ENCODE measurements around the gene LIMCH1.

The LIMCH1 gene

GRCh38 chr4:41597494-41597893 lies 59.5 kb downstream of the LIMCH1 start:
- Histone ChIP-seq H3K4me3 (ENCODE audit: insufficient read depth, low read depth, low read length, poor library complexity, severe bottlenecking) (no peak overlapping the region), H3K36me3 (ENCODE audit: control insufficient read depth, insufficient read depth, low read length) (no peaks in the 10 kb centered on the region), H3K27ac (ENCODE audit: insufficient read depth, low read length, poor library complexity, severe bottlenecking) (no peak overlapping the region), H3K4me1 (ENCODE audit: control insufficient read depth, insufficient read depth, low read length, poor library complexity, severe bottlenecking) (no peaks in the 10 kb centered on the region), H3K27me3 (replicated peaks; ENCODE audit: control insufficient read depth, insufficient read depth, low read length, poor library complexity, severe bottlenecking) (no peaks in the 10 kb centered on the region), H3K9me3 (ENCODE audit: control insufficient read depth, low read length) (no peaks in the 10 kb centered on the region)
- no peak for DNase-seq

GRCh38 chr4:41598580-41598979 lies 60.6 kb downstream of the LIMCH1 start:
- Histone ChIP-seq H3K27ac (ENCODE audit: insufficient read depth, low read length, poor library complexity, severe bottlenecking) (no peak overlapping the region), H3K36me3 (ENCODE audit: control insufficient read depth, insufficient read depth, low read length) (no peaks in the 10 kb centered on the region), H3K4me1 (ENCODE audit: control insufficient read depth, insufficient read depth, low read length, poor library complexity, severe bottlenecking) (no peaks in the 10 kb centered on the region), H3K4me3 (ENCODE audit: insufficient read depth, low read depth, low read length, poor library complexity, severe bottlenecking) (no peak overlapping the region), H3K27me3 (replicated peaks; ENCODE audit: control insufficient read depth, insufficient read depth, low read length, poor library complexity, severe bottlenecking) (no peaks in the 10 kb centered on the region), H3K9me3 (ENCODE audit: control insufficient read depth, low read length) (no peaks in the 10 kb centered on the region)
- DNase-seq: no peak

GRCh38 chr4:41599192-41599786 lies 61.3 kb downstream of the LIMCH1 start:
- H3K4me1 ChIP-seq (ENCODE audit: control insufficient read depth, insufficient read depth, low read length, poor library complexity, severe bottlenecking): no peaks in the 10 kb centered on the region
- H3K36me3 ChIP-seq (ENCODE audit: control insufficient read depth, insufficient read depth, low read length): no peaks in the 10 kb centered on the region
- no peaks in the 10 kb centered on the region for H3K9me3 ChIP-seq (ENCODE audit: control insufficient read depth, low read length)
- H3K4me3 ChIP-seq (ENCODE audit: insufficient read depth, low read depth, low read length, poor library complexity, severe bottlenecking): no peak overlapping the region
- H3K27me3 ChIP-seq (replicated peaks; ENCODE audit: control insufficient read depth, insufficient read depth, low read length, poor library complexity, severe bottlenecking): no peaks in the 10 kb centered on the region
- H3K27ac ChIP-seq (ENCODE audit: insufficient read depth, low read length, poor library complexity, severe bottlenecking): no peak overlapping the region
- no peak for DNase-seq

- Histone ChIP-seq H3K36me3 (ENCODE audit: control insufficient read depth, insufficient read depth, low read length) (no peaks in the 10 kb centered on the region), H3K27me3 (replicated peaks; ENCODE audit: control insufficient read depth, insufficient read depth, low read length, poor library complexity, severe bottlenecking) (no peaks in the 10 kb centered on the region), H3K9me3 (ENCODE audit: control insufficient read depth, low read length) (no peaks in the 10 kb centered on the region), H3K4me1 (ENCODE audit: control insufficient read depth, insufficient read depth, low read length, poor library complexity, severe bottlenecking) (no peaks in the 10 kb centered on the region), H3K4me3 (ENCODE audit: insufficient read depth, low read depth, low read length, poor library complexity, severe bottlenecking) (no peak overlapping the region), H3K27ac (ENCODE audit: insufficient read depth, low read length, poor library complexity, severe bottlenecking) (no peak overlapping the region)
- no peak for DNase-seq
These were observed 62.4 kb downstream of the LIMCH1 start for GRCh38 chr4:41600243-41600912.

DNA sequence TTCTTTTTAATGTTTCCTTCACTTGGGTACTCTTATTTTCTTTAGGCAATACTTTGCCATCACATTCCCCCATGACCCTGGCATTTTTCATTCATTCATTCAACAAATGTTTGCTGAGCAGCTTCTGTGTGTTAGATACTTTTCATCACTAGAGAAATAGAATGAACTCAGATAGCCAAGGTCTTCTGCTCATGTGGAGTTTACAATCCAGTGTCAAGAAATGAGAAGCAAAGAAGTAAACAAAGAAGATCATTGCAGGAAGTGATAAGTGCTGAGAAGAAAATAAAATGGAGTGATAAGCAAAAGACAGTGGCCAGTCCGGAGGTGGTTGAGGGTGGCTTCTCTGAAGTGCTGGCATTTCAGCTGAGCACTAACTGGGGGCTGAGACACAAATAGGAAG lies 63.1 kb downstream of the LIMCH1 start:
- Histone ChIP-seq H3K36me3 (ENCODE audit: control insufficient read depth, insufficient read depth, low read length) (no peaks in the 10 kb centered on the region), H3K4me1 (ENCODE audit: control insufficient read depth, insufficient read depth, low read length, poor library complexity, severe bottlenecking) (no peaks in the 10 kb centered on the region), H3K4me3 (ENCODE audit: insufficient read depth, low read depth, low read length, poor library complexity, severe bottlenecking) (no peak overlapping the region), H3K27ac (ENCODE audit: insufficient read depth, low read length, poor library complexity, severe bottlenecking) (no peak overlapping the region), H3K27me3 (replicated peaks; ENCODE audit: control insufficient read depth, insufficient read depth, low read length, poor library complexity, severe bottlenecking) (no peaks in the 10 kb centered on the region), H3K9me3 (ENCODE audit: control insufficient read depth, low read length) (no peaks in the 10 kb centered on the region)
- DNase-seq: no peak

DNA sequence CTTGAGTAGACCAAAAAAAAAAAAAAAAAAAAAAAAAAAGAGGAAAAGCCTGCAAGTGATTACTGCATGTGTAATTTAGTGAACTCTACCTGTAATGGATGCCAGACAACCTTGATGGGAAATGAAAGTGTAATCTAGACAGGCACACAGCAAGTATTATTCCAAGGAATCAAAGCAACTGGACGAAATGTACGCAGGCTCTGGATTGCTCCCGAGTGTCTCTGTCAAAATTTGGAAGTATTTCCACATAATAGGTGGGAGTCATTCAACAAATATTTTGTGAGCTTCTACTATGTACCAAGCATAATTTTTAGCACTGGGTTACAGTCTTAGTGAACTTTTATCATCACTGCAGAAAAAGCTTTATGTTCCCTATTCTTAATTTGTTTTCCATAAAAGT lies 64.2 kb downstream of the LIMCH1 start:
- H3K36me3 ChIP-seq (ENCODE audit: control insufficient read depth, insufficient read depth, low read length): no peaks in the 10 kb centered on the region
- no peak overlapping the region for H3K27ac ChIP-seq (ENCODE audit: insufficient read depth, low read length, poor library complexity, severe bottlenecking)
- H3K4me1 ChIP-seq (ENCODE audit: control insufficient read depth, insufficient read depth, low read length, poor library complexity, severe bottlenecking): no peaks in the 10 kb centered on the region
- no peak overlapping the region for H3K4me3 ChIP-seq (ENCODE audit: insufficient read depth, low read depth, low read length, poor library complexity, severe bottlenecking)
- H3K27me3 ChIP-seq (replicated peaks; ENCODE audit: control insufficient read depth, insufficient read depth, low read length, poor library complexity, severe bottlenecking): no peaks in the 10 kb centered on the region
- no peak for DNase-seq
- no peaks in the 10 kb centered on the region for H3K9me3 ChIP-seq (ENCODE audit: control insufficient read depth, low read length)

DNA sequence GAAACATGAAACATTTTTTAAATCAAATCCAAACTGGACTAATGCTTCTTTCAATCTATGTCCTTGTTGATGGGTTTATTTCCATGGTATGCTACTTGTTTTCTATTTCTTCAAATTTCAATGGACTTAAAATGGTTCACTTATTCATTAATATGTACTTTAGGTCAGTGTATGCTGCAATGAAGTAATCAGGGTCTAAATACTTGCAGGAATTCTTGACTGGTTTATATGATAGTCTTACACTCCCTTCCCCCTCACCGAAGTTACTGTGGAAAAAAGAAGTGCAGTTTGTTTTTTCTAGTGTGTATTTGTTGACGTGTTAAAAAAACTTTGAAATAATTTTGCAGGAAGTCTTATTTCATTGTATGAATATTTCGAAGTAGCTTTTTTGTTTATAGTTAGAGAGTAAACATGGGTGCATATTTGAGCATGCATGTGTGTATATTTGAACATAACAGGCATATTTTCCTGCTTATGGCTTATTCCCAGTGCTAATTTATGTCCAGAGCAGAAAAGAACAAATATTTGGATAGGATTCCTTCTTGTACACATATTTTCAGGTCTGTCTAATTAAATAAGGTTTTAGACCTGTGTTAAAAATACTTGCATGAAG lies 65.0 kb downstream of the LIMCH1 start:
- Histone ChIP-seq H3K9me3 (ENCODE audit: control insufficient read depth, low read length) (no peaks in the 10 kb centered on the region), H3K36me3 (ENCODE audit: control insufficient read depth, insufficient read depth, low read length) (no peaks in the 10 kb centered on the region), H3K27ac (ENCODE audit: insufficient read depth, low read length, poor library complexity, severe bottlenecking) (no peak overlapping the region), H3K4me1 (ENCODE audit: control insufficient read depth, insufficient read depth, low read length, poor library complexity, severe bottlenecking) (no peaks in the 10 kb centered on the region), H3K4me3 (ENCODE audit: insufficient read depth, low read depth, low read length, poor library complexity, severe bottlenecking) (no peak overlapping the region), H3K27me3 (replicated peaks; ENCODE audit: control insufficient read depth, insufficient read depth, low read length, poor library complexity, severe bottlenecking) (no peaks in the 10 kb centered on the region)
- DNase-seq: no peak

- Histone ChIP-seq H3K36me3 (ENCODE audit: control insufficient read depth, insufficient read depth, low read length) (no peaks in the 10 kb centered on the region), H3K27ac (ENCODE audit: insufficient read depth, low read length, poor library complexity, severe bottlenecking) (no peak overlapping the region), H3K4me1 (ENCODE audit: control insufficient read depth, insufficient read depth, low read length, poor library complexity, severe bottlenecking) (no peaks in the 10 kb centered on the region), H3K27me3 (replicated peaks; ENCODE audit: control insufficient read depth, insufficient read depth, low read length, poor library complexity, severe bottlenecking) (no peaks in the 10 kb centered on the region), H3K9me3 (ENCODE audit: control insufficient read depth, low read length) (no peaks in the 10 kb centered on the region), H3K4me3 (ENCODE audit: insufficient read depth, low read depth, low read length, poor library complexity, severe bottlenecking) (no peak overlapping the region)
- no peak for DNase-seq
These were observed 71.9 kb downstream of the LIMCH1 start for GRCh38 chr4:41609851-41610250.

DNA sequence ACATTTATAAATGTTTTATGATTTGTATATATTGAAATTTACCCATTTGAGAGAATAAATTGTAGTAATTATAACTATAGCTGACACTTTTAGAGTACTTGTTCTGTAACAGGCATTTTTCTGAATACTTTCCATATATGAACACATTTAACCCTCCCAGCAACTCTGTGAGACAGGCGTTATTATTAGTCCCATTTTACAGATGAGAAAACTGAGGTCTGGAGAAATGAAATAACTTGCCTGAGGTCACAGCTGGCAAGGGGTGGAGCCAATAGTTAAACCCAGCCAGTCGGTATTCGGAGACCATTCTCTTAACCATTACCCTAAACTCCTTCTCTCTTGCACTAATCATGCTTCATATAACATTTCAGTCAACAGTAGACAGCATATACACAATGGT lies 72.5 kb downstream of the LIMCH1 start:
- no peak for DNase-seq
- Histone ChIP-seq H3K4me3 (ENCODE audit: insufficient read depth, low read depth, low read length, poor library complexity, severe bottlenecking) (no peak overlapping the region), H3K36me3 (ENCODE audit: control insufficient read depth, insufficient read depth, low read length) (no peaks in the 10 kb centered on the region), H3K9me3 (ENCODE audit: control insufficient read depth, low read length) (no peaks in the 10 kb centered on the region), H3K27me3 (replicated peaks; ENCODE audit: control insufficient read depth, insufficient read depth, low read length, poor library complexity, severe bottlenecking) (no peaks in the 10 kb centered on the region), H3K27ac (ENCODE audit: insufficient read depth, low read length, poor library complexity, severe bottlenecking) (no peak overlapping the region), H3K4me1 (ENCODE audit: control insufficient read depth, insufficient read depth, low read length, poor library complexity, severe bottlenecking) (no peaks in the 10 kb centered on the region)

- H3K9me3 ChIP-seq (ENCODE audit: control insufficient read depth, low read length): no peaks in the 10 kb centered on the region
- no peaks in the 10 kb centered on the region for H3K27me3 ChIP-seq (replicated peaks; ENCODE audit: control insufficient read depth, insufficient read depth, low read length, poor library complexity, severe bottlenecking)
- H3K36me3 ChIP-seq (ENCODE audit: control insufficient read depth, insufficient read depth, low read length): no peaks in the 10 kb centered on the region
- H3K27ac ChIP-seq (ENCODE audit: insufficient read depth, low read length, poor library complexity, severe bottlenecking): no peak overlapping the region
- DNase-seq: no peak
- H3K4me3 ChIP-seq (ENCODE audit: insufficient read depth, low read depth, low read length, poor library complexity, severe bottlenecking): no peak overlapping the region
- no peaks in the 10 kb centered on the region for H3K4me1 ChIP-seq (ENCODE audit: control insufficient read depth, insufficient read depth, low read length, poor library complexity, severe bottlenecking)
These were observed 73.3 kb downstream of the LIMCH1 start for GRCh38 chr4:41611124-41611838.
